PFSK-1 (cell line): ENCODE measurements around the gene PTPN12.

Source experiments
- FOXP2 ChIP-seq: optimal IDR thresholded peaks from 2 replicates; pipeline ENCODE3; 2011; ENCODE audit warnings: borderline replicate concordance, control low read depth, inconsistent platforms; ENCODE audit not compliant: insufficient read depth; ENCODE audit errors: extremely low read length, extremely low read depth
- POLR2AphosphoS5 ChIP-seq: IDR thresholded peaks from 2 replicates; pipeline ENCODE4 v1.6.1; 2012; ENCODE audit warnings: low read depth, mild to moderate bottlenecking, control low read depth, low read length, moderate library complexity
- SIN3A ChIP-seq: IDR thresholded peaks from 2 replicates; pipeline ENCODE4 v1.6.1; 2012; ENCODE audit warnings: mild to moderate bottlenecking, low read length, moderate library complexity, borderline replicate concordance; ENCODE audit not compliant: insufficient read depth
- TAF1 ChIP-seq: IDR thresholded peaks from 2 replicates; pipeline ENCODE4 v1.6.1; 2012; ENCODE audit warnings: low read length, control low read depth, borderline replicate concordance; ENCODE audit not compliant: insufficient read depth
- TF ChIP-seq, protein P1 (sequence below), 2 experiments: IDR thresholded peaks; 2 replicates each; pipeline versions ENCODE4 v1.6.1 to v1.8.0; 2011 to 2012; ENCODE audit warnings: low read depth in 2 of 2, low read length in 2 of 2, control low read depth in 1 of 2, inconsistent platforms in 1 of 2, mild to moderate bottlenecking in 1 of 2, moderate library complexity in 1 of 2; ENCODE audit not compliant: insufficient read depth in 1 of 2

DNA sequence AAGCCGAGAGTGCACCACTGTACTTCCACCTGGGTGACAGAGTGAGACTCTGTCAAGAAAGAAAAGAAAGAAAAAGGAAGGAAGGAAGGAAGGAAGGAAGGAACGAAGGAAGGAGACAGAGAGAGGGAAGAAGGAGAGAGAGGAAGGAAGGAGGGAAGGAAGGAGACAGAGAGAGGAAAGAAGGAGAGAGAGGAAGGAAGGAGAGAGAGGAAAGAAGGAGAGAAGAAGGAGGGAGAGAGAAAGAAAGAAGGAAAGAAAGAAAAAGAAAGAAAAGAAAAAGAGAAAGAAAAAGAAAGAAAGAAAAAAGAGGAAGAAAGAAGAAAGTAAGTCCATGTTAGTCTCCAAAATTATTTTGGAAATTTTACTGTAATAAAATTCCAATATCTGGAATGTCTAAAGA lies 125.8 kb downstream of the PTPN12 start:
- TF ChIP-seq TAF1 (no peak), SIN3A (no peak), POLR2AphosphoS5 (no peak), FOXP2 (no peak)
- TF ChIP-seq, protein P1, sequence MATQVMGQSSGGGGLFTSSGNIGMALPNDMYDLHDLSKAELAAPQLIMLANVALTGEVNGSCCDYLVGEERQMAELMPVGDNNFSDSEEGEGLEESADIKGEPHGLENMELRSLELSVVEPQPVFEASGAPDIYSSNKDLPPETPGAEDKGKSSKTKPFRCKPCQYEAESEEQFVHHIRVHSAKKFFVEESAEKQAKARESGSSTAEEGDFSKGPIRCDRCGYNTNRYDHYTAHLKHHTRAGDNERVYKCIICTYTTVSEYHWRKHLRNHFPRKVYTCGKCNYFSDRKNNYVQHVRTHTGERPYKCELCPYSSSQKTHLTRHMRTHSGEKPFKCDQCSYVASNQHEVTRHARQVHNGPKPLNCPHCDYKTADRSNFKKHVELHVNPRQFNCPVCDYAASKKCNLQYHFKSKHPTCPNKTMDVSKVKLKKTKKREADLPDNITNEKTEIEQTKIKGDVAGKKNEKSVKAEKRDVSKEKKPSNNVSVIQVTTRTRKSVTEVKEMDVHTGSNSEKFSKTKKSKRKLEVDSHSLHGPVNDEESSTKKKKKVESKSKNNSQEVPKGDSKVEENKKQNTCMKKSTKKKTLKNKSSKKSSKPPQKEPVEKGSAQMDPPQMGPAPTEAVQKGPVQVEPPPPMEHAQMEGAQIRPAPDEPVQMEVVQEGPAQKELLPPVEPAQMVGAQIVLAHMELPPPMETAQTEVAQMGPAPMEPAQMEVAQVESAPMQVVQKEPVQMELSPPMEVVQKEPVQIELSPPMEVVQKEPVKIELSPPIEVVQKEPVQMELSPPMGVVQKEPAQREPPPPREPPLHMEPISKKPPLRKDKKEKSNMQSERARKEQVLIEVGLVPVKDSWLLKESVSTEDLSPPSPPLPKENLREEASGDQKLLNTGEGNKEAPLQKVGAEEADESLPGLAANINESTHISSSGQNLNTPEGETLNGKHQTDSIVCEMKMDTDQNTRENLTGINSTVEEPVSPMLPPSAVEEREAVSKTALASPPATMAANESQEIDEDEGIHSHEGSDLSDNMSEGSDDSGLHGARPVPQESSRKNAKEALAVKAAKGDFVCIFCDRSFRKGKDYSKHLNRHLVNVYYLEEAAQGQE (IDR thresholded peaks at IDR 0.05; ENCODE audit: insufficient read depth in 1 of 2, low read depth in 2 of 2, low read length in 2 of 2), result no peak
